ENCODE results near the gene QPRT.
A peak's percentile ranks its signal among the peaks of the same experiment; 100 is the strongest.
"Not testable (repeated sequence)": the region's sequence is repeated elsewhere in the genome, so short reads cannot be mapped to it uniquely, and the experiment has no call there.

QPRT gene

GRCh38 chr16:29694384-29695195 lies 15.6 kb downstream of the QPRT start:
- DNase-seq (ENCODE audit: low read depth, low spot score) = no peak

GRCh38 chr16:29695675-29696074 lies 16.7 kb downstream of the QPRT start:
- not testable (repeated sequence) for DNase-seq (ENCODE audit: low read depth, low spot score)

DNA sequence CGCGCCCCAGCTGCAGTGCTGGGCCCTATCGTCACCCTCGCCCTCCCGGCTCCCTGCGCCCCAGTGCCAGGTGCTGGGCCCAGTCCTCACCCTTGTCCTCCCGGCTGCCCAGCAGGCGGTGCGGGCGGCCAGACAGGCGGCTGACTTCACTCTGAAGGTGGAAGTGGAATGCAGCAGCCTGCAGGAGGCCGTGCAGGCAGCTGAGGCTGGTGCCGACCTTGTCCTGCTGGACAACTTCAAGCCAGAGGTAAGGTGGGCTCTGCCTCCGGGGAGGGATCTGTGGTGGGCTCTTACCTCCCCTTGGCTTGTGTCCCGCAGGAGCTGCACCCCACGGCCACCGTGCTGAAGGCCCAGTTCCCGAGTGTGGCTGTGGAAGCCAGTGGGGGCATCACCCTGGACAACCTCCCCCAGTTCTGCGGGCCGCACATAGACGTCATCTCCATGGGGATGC lies 17.9 kb downstream of the QPRT start:
- DNase-seq (ENCODE audit: low read depth, low spot score) = no peak

GRCh38 chr16:29697391-29697790 lies 18.4 kb downstream of the QPRT start:
- no peak for DNase-seq (ENCODE audit: low read depth, low spot score)

DNA sequence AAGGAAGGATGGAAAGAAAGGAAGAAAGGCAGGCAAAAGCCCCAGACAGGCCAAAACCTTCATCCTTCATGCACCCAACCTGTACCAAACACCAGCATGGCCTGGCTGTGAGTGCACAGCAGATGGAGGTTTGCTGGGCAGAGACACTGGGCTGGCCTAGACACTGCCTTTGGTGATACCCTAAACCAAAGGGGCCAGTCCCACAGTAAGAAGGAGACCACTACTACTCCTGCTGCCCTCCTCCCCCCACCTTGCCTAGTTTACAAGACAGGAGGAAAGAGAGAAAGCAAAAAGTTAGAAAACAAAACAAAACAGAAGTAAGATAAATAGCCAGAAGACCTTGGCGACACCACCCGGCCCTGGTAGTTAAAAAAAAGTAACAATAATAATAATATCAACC lies 19.1 kb downstream of the QPRT start:
- no peak for DNase-seq (ENCODE audit: low read depth, low spot score)

- no peak for DNase-seq (ENCODE audit: low read depth, low spot score)
Observed at GRCh38 chr16:29698484-29699323, 19.7 kb downstream of the QPRT start.

DNA sequence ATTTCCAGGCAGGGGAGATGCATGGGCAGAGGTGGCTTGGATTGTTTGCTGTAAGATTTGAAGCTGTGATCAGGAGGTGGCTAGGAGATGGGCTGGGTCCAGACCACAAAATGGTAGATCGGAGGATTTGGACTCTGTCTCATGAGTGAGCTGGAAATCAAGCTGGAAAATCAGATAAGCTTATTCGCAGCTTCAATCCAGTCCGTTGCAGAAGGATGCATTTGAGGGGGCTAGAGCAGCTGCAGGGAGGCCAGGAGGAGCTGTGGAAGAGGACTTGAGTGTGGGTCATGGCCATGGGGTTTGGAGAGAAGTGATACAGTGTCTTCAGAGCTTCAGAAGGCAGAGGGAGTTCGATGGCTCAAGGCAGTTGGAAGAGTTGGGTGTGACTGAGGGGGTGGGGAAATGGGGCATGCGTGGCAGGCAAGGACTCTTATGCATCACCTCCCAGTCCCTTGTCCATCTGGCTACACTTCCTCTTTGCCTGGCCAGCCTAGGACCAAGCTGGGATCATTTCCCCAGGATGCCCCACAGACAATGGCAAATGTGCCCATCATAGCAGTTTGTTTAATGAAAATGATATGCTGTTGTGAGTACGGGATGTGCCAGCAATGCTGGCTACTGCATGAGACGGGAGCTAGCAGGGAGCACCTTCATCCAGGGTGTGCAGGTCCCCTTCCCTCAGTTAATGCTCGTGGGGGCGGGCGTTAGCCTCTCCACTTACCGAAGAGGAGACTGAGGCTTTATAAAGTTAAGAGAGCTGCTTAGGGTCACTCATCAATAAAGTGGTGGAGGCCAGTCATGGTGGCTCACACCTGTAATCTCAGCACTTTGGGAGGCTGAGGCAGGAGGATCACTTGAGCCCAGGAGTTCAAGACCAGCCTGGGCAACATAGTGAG lies 20.6 kb downstream of the QPRT start:
- no peak for DNase-seq (ENCODE audit: low read depth, low spot score)

DNA sequence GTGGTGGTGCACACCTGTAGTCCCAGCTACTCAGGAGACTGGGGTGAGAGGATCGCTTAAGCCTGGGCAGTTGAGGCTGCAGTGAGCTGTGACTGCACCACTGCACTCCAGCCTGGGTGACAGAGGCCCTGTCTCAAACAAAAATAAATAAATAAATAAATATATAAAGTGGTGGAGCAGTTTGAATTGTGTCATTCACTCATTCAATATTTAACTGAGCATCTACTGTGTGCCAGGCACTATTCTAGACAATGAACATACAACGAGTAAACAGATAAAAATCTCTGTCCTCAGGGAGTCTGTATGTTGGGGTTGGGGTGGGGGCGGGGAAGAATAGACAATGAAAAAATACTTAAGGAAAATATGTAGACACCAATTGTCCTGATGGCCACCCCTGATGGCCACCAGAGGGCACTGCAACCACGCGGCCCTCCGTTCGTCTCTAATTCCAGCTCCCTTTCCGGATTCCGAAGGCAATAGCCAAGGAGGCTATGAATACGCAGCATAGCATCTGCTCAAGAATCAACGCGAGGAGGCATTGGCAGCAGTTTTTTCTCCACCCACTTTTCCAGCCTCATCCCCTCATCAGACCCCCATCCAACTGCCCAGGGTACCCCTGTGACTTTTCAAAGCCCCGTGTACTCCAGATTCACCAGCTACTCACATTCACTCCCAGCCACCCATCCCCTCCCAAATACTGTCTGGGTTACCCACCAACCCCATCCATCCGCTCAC lies 21.4 kb downstream of the QPRT start:
- DNase-seq (ENCODE audit: low read depth, low spot score) = peak; percentile 50

DNA sequence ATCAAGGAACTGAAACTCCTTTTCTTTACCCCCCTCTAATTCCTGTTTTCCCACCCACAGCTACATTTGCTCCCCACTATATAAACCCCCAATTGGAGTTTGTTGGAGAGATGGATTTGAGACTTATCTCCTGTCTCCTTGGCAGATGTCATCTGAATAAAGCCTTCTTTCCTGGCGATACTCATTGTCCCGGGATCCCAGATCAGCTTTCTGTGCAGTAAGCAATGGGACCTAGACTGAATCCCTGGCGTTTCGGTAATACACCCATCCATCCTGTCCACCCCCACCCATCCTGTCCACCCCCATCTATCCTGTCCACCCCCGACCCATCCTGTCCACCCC lies 22.2 kb downstream of the QPRT start:
- DNase-seq (ENCODE audit: low read depth, low spot score) = no peak

GRCh38 chr16:29702269-29702668 lies 23.3 kb downstream of the QPRT start:
- DNase-seq (ENCODE audit: low read depth, low spot score) = no peak

DNA sequence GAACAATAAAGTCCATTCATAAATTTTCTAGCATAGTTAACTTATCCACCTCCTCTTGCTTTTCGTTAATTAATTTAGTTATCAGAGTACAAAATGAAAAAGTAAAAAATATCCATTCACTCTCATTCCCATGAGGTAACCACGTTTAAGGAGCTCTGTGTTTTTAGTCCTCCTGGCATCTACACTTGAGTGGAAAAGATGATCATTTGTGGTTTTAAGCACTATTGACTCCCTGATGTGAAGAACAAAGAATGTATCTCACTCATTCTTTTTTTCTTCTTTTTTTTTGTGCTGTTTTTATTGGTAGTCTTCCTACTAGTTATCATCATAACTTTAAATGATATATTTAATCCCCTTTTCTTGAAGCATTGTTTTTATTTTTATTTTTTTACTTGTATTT lies 26.1 kb downstream of the QPRT start:
- no peak for DNase-seq (ENCODE audit: low read depth, low spot score)

GRCh38 chr16:29707160-29707559 lies 28.2 kb downstream of the QPRT start:
- not testable (repeated sequence) for DNase-seq (ENCODE audit: low read depth, low spot score)

- no peak for DNase-seq (ENCODE audit: low read depth, low spot score)
Observed at GRCh38 chr16:29708917-29709600, 30.1 kb downstream of the QPRT start.

- DNase-seq (ENCODE audit: low read depth, low spot score) = not testable (repeated sequence)
Observed at GRCh38 chr16:29709657-29710056, 30.7 kb downstream of the QPRT start.

DNA sequence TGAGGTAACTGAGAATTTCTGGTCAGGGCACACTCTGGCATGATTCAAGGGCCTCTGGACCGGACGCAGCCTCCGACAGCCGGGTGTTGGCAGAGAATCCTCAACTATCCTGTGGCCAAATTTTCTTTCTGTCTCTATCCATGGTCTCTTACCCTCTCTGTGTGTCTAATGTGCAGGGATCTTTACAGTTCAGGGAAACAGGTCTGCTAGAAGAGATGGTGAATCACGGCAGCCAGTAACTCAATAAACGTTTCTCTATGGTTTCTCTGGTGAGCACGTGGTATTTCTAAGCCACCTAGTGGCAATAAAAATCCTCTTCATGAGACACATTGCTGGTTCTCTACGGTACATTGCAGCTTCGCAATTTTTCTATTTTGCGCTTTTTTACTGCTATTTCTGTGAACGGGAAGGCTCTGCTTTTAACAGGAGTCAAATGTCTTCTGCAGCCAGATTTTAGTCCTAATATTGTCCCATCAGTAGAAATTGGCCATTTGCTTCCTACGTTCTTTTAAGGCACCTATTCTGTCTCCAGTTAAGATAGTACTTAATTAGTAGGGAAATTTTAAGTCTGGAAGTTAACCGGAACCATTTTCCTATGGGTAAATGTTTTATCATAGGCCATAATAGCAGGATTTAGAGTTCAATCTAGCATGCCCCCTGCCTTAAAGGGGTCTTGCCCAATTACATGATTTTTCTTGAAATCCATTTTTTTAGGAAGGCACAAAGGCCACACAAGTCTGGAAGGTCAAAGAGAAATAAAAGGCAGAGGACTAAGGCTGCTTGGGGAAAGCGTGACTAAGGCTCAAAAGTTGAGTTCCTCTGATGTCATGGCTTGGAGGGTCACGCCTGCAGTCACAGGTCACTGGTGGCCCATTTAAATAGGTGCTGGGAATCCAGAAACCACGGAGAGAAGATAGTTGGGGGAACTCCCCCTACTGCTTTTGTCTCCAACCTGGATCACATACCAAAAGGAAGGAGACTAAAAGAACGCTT lies 31.5 kb downstream of the QPRT start:
- DNase-seq (ENCODE audit: low read depth, low spot score) = no peak

DNA sequence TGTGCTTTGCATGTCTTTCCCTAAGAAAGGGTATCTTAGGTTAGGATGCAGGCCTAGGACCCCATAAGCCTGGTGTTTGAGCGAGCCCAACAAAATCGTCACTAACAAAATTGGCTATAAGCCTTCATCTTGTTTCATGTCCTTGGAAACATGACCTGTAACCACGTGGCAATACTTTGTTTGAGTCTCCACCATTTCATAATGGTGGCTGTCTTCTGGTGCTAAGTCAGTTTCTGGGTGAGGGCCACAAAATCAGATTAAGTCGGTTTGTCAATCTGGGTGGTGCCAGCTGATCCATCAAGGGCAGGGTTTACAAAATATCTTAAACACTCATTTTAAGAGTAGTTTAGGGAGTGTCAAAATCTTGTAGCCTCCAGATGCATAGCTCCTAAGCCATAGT lies 33.8 kb downstream of the QPRT start:
- no peak for DNase-seq (ENCODE audit: low read depth, low spot score)

- no peak for DNase-seq (ENCODE audit: low read depth, low spot score)
Observed at GRCh38 chr16:29714396-29714795, 35.4 kb downstream of the QPRT start.

DNA sequence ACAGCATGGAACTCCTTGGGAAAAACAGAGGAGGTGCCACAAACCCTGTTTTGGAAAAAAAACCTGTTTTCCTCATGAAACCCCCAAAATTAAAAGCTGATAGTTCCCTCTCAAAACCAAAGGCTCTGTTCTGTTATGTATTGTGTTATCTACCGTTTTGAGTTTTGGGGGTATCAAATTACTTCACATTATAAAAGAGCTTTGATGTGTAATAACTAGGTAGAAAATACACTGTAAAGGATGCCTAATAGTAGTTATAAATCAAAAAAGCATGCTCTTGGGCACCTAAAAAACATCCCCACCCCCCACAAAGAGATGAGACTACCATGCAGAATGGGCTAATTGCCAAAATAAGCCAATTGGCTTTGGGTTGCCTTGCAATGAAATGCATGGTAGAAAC lies 36.0 kb downstream of the QPRT start:
- no peak for DNase-seq (ENCODE audit: low read depth, low spot score)

DNA sequence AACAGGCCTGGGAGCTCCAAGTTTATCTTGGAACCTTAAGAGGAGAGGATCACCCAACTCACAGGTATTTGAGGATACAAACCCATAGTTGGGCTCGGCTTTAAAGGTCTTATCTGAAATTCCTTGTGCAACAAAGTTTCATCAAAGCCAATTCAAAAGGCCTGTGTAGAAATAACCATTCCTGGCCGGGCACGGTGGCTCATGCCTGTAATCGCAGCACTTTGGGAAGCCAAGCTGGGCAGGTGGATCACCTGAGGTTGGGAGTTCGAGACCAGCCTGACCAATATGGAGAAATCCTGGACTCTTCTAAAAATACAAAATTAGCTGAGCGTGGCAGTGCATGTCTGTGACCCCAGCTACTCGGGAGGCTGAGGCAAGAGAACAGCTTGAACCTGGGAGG lies 38.1 kb downstream of the QPRT start:
- no peak for DNase-seq (ENCODE audit: low read depth, low spot score)

All from brain pericyte (primary cell).